ENCODE measurements around the gene TSG101. TPM values are rescaled to one million over a fixed set of nuclear protein-coding genes. Genes with fewer than 3 reads are reported as not detected.
A peak's percentile ranks its signal among the peaks of the same experiment; 100 is the strongest.

The TSG101 gene
- total RNA-seq, 1 experiment from 2014 or later, result 86.6 TPM

- H3K27me3 ChIP-seq (replicated peaks; ENCODE audit: control insufficient read depth, insufficient read depth, low read length), result no peaks in the 10 kb centered on the region
- H3K9me3 Mint-ChIP-seq (ENCODE audit: unreplicated experiment), result no peaks in the 10 kb centered on the region
- peak overlapping the region; percentile 96 for H3K27ac Mint-ChIP-seq (ENCODE audit: unreplicated experiment)
- ChIA-PET POLR2A (interaction anchor here (0.6 to 2.2 kb wide), 14 partner anchors 10 to 213 kb away, joined by 3 to 28 read pairs (median 3); partner anchors contain the start of genes LDHA, SPTY2D1 and UEVLD), CTCF (interaction anchor here (1.1 to 2.2 kb wide), 5 partner anchors 14 to 411 kb away, joined by 3 to 11 read pairs (median 5); no protein-coding TSS in a partner anchor)
- no TSS peak for BruUV-seq (replicated peaks)
- H3K4me1 ChIP-seq, result no peaks in the 10 kb centered on the region
- DNase-seq, result no peak
- peak overlapping the region; percentile 60 for H3K4me3 ChIP-seq (ENCODE audit: low read depth, low read length)
- H3K36me3 Mint-ChIP-seq (ENCODE audit: insufficient read depth, unreplicated experiment), result peaks cover 12% of the 10 kb centered on the region
- intact Hi-C loops (cut with micrococcal nuclease; ENCODE audit: unreplicated experiment), result loop anchor here (2.0 to 10.0 kb wide), 4 partner anchors 109 to 281 kb away; partner anchors contain the start of genes GTF2H1, HPS5, LDHA and SAA2
- H3K9me3 ChIP-seq, result no peaks in the 10 kb centered on the region
- H3K36me3 ChIP-seq (ENCODE audit: control insufficient read depth, insufficient read depth, low read length), result no peaks in the 10 kb centered on the region
- H3K27me3 Mint-ChIP-seq (ENCODE audit: insufficient read depth, unreplicated experiment), result no peaks in the 10 kb centered on the region
- no peaks in the 10 kb centered on the region for H3K4me1 Mint-ChIP-seq (ENCODE audit: low read depth, unreplicated experiment)
- peak overlapping the region; percentile 91 for H3K4me3 Mint-ChIP-seq (ENCODE audit: unreplicated experiment)
- no peak for TF ChIP-seq CTCF (IDR thresholded peaks at IDR 0.05; ENCODE audit: insufficient read depth in 1 of 2, low read depth in 1 of 2, low read length in 1 of 2, severe bottlenecking in 1 of 2, unreplicated experiment in 1 of 2)
Observed at GRCh38 chr11:18526130-18526520, 617 bp downstream of the TSG101 start.

GRCh38 chr11:18524248-18524647, 2.5 kb downstream of the TSG101 start:
- TF ChIP-seq CTCF (IDR thresholded peaks at IDR 0.05; ENCODE audit: insufficient read depth in 1 of 2, low read depth in 1 of 2, low read length in 1 of 2, severe bottlenecking in 1 of 2, unreplicated experiment in 1 of 2), result no peak

GRCh38 chr11:18523084-18523483, 3.7 kb downstream of the TSG101 start:
- POLR2A ChIA-PET, result no interaction called here
- no peaks in the 10 kb centered on the region for H3K27me3 Mint-ChIP-seq (ENCODE audit: insufficient read depth, unreplicated experiment)

More at GRCh38 chr11:18524248-18524647, 2.5 kb downstream of the TSG101 start:
- H3K4me3 ChIP-seq (ENCODE audit: low read depth, low read length), result no peak overlapping the region
- no peak for DNase-seq
- no peaks in the 10 kb centered on the region for H3K9me3 ChIP-seq
- ChIA-PET POLR2A (no interaction called here), CTCF (no interaction called here)
- H3K27me3 ChIP-seq (replicated peaks; ENCODE audit: control insufficient read depth, insufficient read depth, low read length), result no peaks in the 10 kb centered on the region
- intact Hi-C loops (cut with micrococcal nuclease; ENCODE audit: unreplicated experiment), result loop anchor here (10.0 kb wide), 1 partner anchor 279 kb away; the partner anchor contains the start of gene SAA2
- Mint-ChIP-seq H3K27me3 (ENCODE audit: insufficient read depth, unreplicated experiment) (no peaks in the 10 kb centered on the region), H3K9me3 (ENCODE audit: unreplicated experiment) (no peaks in the 10 kb centered on the region), H3K4me1 (ENCODE audit: low read depth, unreplicated experiment) (no peaks in the 10 kb centered on the region), H3K4me3 (ENCODE audit: unreplicated experiment) (no peak overlapping the region), H3K36me3 (ENCODE audit: insufficient read depth, unreplicated experiment) (peaks cover 11% of the 10 kb centered on the region), H3K27ac (ENCODE audit: unreplicated experiment) (no peak overlapping the region)
- H3K36me3 ChIP-seq (ENCODE audit: control insufficient read depth, insufficient read depth, low read length), result no peaks in the 10 kb centered on the region
- no peaks in the 10 kb centered on the region for H3K4me1 ChIP-seq
- BruUV-seq (replicated peaks), result TSS peak; percentile 8

More at GRCh38 chr11:18523084-18523483, 3.7 kb downstream of the TSG101 start:
- no peaks in the 10 kb centered on the region for H3K4me1 Mint-ChIP-seq (ENCODE audit: low read depth, unreplicated experiment)
- Histone ChIP-seq H3K36me3 (ENCODE audit: control insufficient read depth, insufficient read depth, low read length) (no peaks in the 10 kb centered on the region), H3K4me1 (no peaks in the 10 kb centered on the region), H3K4me3 (ENCODE audit: low read depth, low read length) (no peak overlapping the region), H3K9me3 (no peaks in the 10 kb centered on the region), H3K27me3 (replicated peaks; ENCODE audit: control insufficient read depth, insufficient read depth, low read length) (no peaks in the 10 kb centered on the region)
- no TSS peak for BruUV-seq (replicated peaks)
- H3K36me3 Mint-ChIP-seq (ENCODE audit: insufficient read depth, unreplicated experiment), result peaks cover 11% of the 10 kb centered on the region
- TF ChIP-seq CTCF (IDR thresholded peaks at IDR 0.05; ENCODE audit: insufficient read depth in 1 of 2, low read depth in 1 of 2, low read length in 1 of 2, severe bottlenecking in 1 of 2, unreplicated experiment in 1 of 2), result no peak
- no peak overlapping the region for H3K4me3 Mint-ChIP-seq (ENCODE audit: unreplicated experiment)
- intact Hi-C loops (cut with micrococcal nuclease; ENCODE audit: unreplicated experiment), result loop anchor here (10.0 kb wide), 1 partner anchor 278 kb away; the partner anchor contains the start of gene SAA2
- CTCF ChIA-PET, result interaction anchor here (0.6 to 1.0 kb wide), 2 partner anchors 199 to 206 kb away, joined by 3 to 5 read pairs; no protein-coding TSS in a partner anchor
- H3K9me3 Mint-ChIP-seq (ENCODE audit: unreplicated experiment), result no peaks in the 10 kb centered on the region
- no peak overlapping the region for H3K27ac Mint-ChIP-seq (ENCODE audit: unreplicated experiment)
- DNase-seq, result no peak

Measured in Caco-2 (cell line).